Measurements from ENCODE around the gene OTUB2. TPM values are rescaled to one million over a fixed set of nuclear protein-coding genes. Genes with fewer than 3 reads are reported as not detected.

Gene OTUB2
- total RNA-seq, 6 experiments from 2014 or later, result 0.59 to 3.7 (median 0.85) TPM

DNA sequence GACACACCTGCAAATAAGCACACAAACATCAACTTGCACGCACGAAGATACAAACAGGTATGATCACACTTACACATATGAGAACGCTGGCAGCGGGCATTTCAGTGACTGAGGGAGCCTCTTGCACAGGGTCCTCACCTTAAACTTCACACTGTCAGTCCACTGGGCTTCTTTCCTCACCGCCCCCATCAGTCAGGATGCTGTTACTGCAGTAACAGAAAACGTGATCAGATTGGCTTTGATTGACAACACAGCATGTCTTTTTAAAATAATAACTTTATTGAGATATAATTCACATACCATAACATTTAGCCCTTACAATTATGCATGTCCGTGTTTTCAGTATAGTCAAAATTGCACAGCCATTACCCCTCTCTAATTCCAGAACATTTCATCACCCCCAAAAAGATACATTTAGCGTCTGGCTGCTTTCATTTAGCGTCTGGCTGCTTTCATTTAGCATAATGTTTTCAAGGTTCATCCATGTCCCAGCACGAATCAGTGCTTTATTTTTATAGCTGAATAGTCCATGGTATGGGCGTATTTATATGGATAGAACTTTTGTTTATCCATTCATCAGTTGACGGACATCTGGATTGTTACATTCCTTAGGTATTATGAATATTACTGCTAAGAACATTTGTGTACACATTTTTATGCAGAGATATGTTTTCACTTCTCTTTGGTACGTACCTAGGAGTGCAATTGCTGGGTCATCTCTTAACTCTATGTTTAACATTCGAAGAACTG is 20.6 kb upstream of the OTUB2 start:
- no peaks in the 10 kb centered on the region for H3K9me3 ChIP-seq
- H3K36me3 ChIP-seq, result no peaks in the 10 kb centered on the region

DNA sequence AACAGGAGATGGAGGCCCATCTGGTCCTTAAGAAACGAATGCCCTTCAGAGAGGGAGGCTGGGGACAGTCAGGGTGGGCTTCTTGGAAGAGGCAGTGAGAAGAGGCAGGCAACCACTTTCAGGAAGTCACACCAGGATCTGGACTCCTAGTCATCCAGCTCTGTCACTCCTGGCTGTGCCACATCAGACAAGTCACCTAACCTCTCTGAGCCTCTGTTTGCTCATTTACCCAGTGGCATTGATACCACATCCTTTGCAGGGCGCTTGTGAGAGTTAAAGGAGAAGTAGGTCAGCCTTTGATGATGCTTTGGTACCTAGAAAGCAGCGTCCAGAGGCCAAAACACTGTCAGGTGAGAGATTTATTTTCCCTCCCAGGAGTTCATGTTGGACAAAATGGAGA is 17.9 kb upstream of the OTUB2 start:
- H3K27ac ChIP-seq, result no peak overlapping the region
- no CpG with 5 or more reads among the region's 3 CpGs for whole genome bisulfite sequencing (ENCODE audit: insufficient coverage, low coverage, low lambda C conversion rate, missing lambda C conversion rate)
- H3K4me3 ChIP-seq, result no peak overlapping the region
- no peak for TF ChIP-seq POLR2A (IDR thresholded peaks at IDR 0.05)
- TF ChIP-seq, protein P1, sequence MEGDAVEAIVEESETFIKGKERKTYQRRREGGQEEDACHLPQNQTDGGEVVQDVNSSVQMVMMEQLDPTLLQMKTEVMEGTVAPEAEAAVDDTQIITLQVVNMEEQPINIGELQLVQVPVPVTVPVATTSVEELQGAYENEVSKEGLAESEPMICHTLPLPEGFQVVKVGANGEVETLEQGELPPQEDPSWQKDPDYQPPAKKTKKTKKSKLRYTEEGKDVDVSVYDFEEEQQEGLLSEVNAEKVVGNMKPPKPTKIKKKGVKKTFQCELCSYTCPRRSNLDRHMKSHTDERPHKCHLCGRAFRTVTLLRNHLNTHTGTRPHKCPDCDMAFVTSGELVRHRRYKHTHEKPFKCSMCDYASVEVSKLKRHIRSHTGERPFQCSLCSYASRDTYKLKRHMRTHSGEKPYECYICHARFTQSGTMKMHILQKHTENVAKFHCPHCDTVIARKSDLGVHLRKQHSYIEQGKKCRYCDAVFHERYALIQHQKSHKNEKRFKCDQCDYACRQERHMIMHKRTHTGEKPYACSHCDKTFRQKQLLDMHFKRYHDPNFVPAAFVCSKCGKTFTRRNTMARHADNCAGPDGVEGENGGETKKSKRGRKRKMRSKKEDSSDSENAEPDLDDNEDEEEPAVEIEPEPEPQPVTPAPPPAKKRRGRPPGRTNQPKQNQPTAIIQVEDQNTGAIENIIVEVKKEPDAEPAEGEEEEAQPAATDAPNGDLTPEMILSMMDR (IDR thresholded peaks at IDR 0.05), result no peak
- intact Hi-C loops (cut with DNase I), result no loop called here
- DNase-seq, result no peak
- no peaks in the 10 kb centered on the region for H3K9me3 ChIP-seq
- H3K4me1 ChIP-seq, result no peaks in the 10 kb centered on the region
- H3K36me3 ChIP-seq, result no peaks in the 10 kb centered on the region
- ATAC-seq, result no peak
- no peaks in the 10 kb centered on the region for H3K27me3 ChIP-seq

More for the DNA sequence above, 20.6 kb upstream of the OTUB2 start:
- no peaks in the 10 kb centered on the region for H3K4me1 ChIP-seq
- TF ChIP-seq, protein P1 (IDR thresholded peaks at IDR 0.05), result peak in 1 of 4 donors; percentile 15
- no peak for TF ChIP-seq POLR2A (IDR thresholded peaks at IDR 0.05)
- DNase-seq (no peak), ATAC-seq (no peak)
- no peak overlapping the region for H3K27ac ChIP-seq
- 46% methylated on average over 14 of the region's 14 CpGs for WGBS (ENCODE audit: insufficient coverage, low coverage, low lambda C conversion rate, missing lambda C conversion rate)
- H3K4me3 ChIP-seq, result no peak overlapping the region
- no peaks in the 10 kb centered on the region for H3K27me3 ChIP-seq
- intact Hi-C loops (cut with DNase I), result no loop called here

DNA sequence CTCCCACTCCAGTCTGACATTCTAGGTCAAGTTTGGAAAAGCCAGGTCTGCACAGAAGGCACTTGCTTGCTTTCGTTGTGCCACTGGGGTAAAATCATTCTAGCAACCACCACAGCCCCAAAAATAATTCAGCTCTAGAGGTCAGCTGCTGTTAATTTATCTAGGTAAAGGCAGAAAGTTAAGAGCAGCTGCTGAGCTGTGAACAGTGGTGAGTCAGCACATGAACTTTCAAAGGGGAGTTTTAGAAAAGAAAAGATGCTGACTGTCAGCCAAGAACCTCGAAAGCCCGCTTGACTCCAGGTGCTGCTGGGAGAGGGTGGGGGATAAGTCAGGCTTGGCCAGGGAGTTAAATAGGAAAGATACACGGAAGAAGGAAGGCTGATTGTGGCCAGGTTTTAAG is 16.4 kb upstream of the OTUB2 start:
- no peaks in the 10 kb centered on the region for H3K4me1 ChIP-seq
- no peak overlapping the region for H3K4me3 ChIP-seq
- DNase-seq (no peak), ATAC-seq (no peak)
- TF ChIP-seq, protein P1 (IDR thresholded peaks at IDR 0.05), result no peak
- no peak for TF ChIP-seq POLR2A (IDR thresholded peaks at IDR 0.05)
- 31% methylated on average over 4 of the region's 4 CpGs for WGBS (ENCODE audit: insufficient coverage, low coverage, low lambda C conversion rate, missing lambda C conversion rate)
- no peaks in the 10 kb centered on the region for H3K9me3 ChIP-seq
- no peaks in the 10 kb centered on the region for H3K36me3 ChIP-seq
- H3K27ac ChIP-seq, result no peak overlapping the region
- intact Hi-C loops (cut with DNase I), result no loop called here
- H3K27me3 ChIP-seq, result no peaks in the 10 kb centered on the region

DNA sequence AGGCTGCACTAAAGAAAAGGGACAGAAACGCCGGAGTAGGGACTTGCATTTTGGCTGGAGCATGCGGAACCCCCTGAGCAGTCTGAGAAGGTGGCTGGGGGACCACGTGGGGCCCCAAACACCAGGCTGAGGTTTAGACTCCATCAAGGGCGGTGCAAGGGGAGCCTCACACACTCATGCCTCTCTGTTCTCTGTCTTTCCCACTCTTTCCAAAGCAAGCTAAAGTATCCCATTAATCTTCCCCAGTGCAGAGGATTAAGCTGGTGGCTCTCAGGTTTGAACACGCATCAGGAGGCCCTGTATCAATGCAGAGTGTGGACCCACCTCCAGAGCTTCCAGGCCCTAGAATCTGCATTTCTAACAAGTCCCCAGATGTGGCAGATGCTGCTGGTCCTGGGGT is 15.5 kb upstream of the OTUB2 start:
- no peaks in the 10 kb centered on the region for H3K36me3 ChIP-seq
- no peaks in the 10 kb centered on the region for H3K9me3 ChIP-seq
- H3K4me3 ChIP-seq, result no peak overlapping the region
- TF ChIP-seq, protein P1 (IDR thresholded peaks at IDR 0.05), result no peak
- TF ChIP-seq POLR2A (IDR thresholded peaks at IDR 0.05), result no peak
- intact Hi-C loops (cut with DNase I), result no loop called here
- 100% methylated on average over 1 of the region's 6 CpGs for WGBS (ENCODE audit: insufficient coverage, low coverage, low lambda C conversion rate, missing lambda C conversion rate)
- no peak for ATAC-seq
- H3K27me3 ChIP-seq, result no peaks in the 10 kb centered on the region
- H3K27ac ChIP-seq, result no peak overlapping the region
- no peaks in the 10 kb centered on the region for H3K4me1 ChIP-seq
- no peak for DNase-seq

Data from right lobe of liver (tissue), 6 donors.